C4-2B (cell line): ENCODE measurements around the gene ANKMY1.

ENCODE experiments used
- CTCF ChIP-seq: fragments of 450-650 bp; conservative IDR thresholded peaks from 2 replicates; pipeline ENCODE4 v1.5.1; 2017; ENCODE audit warnings: mild to moderate bottlenecking
- ZFX ChIP-seq: fragments of 450-650 bp; IDR thresholded peaks from 2 replicates; pipeline ENCODE4 v1.6.1; 2017

DNA sequence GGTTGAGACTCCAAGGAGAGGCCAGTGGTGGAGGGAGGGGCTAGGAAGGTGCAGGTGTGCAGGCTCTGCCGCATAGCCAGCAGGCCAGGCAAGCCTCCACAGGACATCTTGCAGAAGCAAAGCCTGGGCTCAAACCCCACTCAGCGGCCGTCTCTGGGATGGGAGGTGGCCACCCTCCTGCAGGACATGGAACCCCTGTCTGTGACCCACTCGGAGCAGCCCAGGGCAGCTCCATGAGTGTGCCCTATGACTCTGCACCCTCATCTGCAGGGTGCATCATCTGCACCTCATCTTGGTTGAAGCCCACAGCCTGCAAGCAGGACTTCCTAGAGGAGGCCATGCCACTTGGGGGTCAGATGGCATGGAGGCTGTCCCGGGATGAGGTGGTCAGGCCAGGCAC, 76.1 kb downstream of the ANKMY1 start:
- TF ChIP-seq CTCF (no peak), ZFX (no peak)
